ENCODE results near the gene TAF1.
"Not testable (repeated sequence)": the region's sequence is repeated elsewhere in the genome, so short reads cannot be mapped to it uniquely, and the experiment has no call there.

TAF1 gene

GRCh38 chrX:71439896-71440295 lies 73.7 kb downstream of the TAF1 start:
- DNase-seq, result no peak

GRCh38 chrX:71440401-71440800 lies 74.2 kb downstream of the TAF1 start:
- no peak for DNase-seq

- not testable (repeated sequence) for DNase-seq
Observed at GRCh38 chrX:71441809-71442208, 75.7 kb downstream of the TAF1 start.

GRCh38 chrX:71450433-71451106 lies 84.4 kb downstream of the TAF1 start:
- no peak for DNase-seq

- DNase-seq, result not testable (repeated sequence)
Observed at GRCh38 chrX:71451518-71451917, 85.4 kb downstream of the TAF1 start.

GRCh38 chrX:71453056-71453455 lies 86.9 kb downstream of the TAF1 start:
- DNase-seq, result no peak

- no peak for DNase-seq
Observed at GRCh38 chrX:71454222-71454621, 88.1 kb downstream of the TAF1 start.

GRCh38 chrX:71458866-71459265 lies 92.7 kb downstream of the TAF1 start:
- DNase-seq, result no peak

- DNase-seq, result no peak
Observed at GRCh38 chrX:71464968-71465367, 98.8 kb downstream of the TAF1 start.

GRCh38 chrX:71466979-71467523 lies 100.9 kb downstream of the TAF1 start:
- DNase-seq, result no peak

GRCh38 chrX:71475785-71476540 lies 109.8 kb downstream of the TAF1 start:
- DNase-seq, result no peak

GRCh38 chrX:71482228-71482958 lies 116.2 kb downstream of the TAF1 start:
- DNase-seq, result no peak

GRCh38 chrX:71487814-71488213 lies 121.7 kb downstream of the TAF1 start:
- DNase-seq, result no peak

GRCh38 chrX:71489540-71489939 lies 123.4 kb downstream of the TAF1 start:
- no peak for DNase-seq

GRCh38 chrX:71492231-71493065 lies 126.3 kb downstream of the TAF1 start:
- DNase-seq, result peak; percentile 11

- DNase-seq, result no peak
Observed at GRCh38 chrX:71493111-71493613, 127.0 kb downstream of the TAF1 start.

GRCh38 chrX:71495979-71496378 lies 129.8 kb downstream of the TAF1 start:
- DNase-seq, result not testable (repeated sequence)

GRCh38 chrX:71496476-71496875 lies 130.3 kb downstream of the TAF1 start:
- no peak for DNase-seq

- not testable (repeated sequence) for DNase-seq
Observed at GRCh38 chrX:71502080-71502479, 135.9 kb downstream of the TAF1 start.

- no peak for DNase-seq
Observed at GRCh38 chrX:71504346-71504745, 138.2 kb downstream of the TAF1 start.

- DNase-seq, result no peak
Observed at GRCh38 chrX:71509289-71509688, 143.1 kb downstream of the TAF1 start.

- DNase-seq, result no peak
Observed at GRCh38 chrX:71510161-71510560, 144.0 kb downstream of the TAF1 start.

Data from activated T-cell treated with anti-CD3 and anti-CD28 coated beads for 4 hours (primary cell).